Upper lobe of right lung (tissue), 1 donor: Measurements from ENCODE around the gene DNMT1. TPM values are rescaled to one million over a fixed set of nuclear protein-coding genes. Genes with fewer than 3 reads are reported as not detected.

Experiments
- ATAC-seq: fragments of 200-7000 bp; cut with Tn5 transposase; one replicate; pipeline ENCODE4 v1.9.1; 2020; ENCODE audit warnings: mild to moderate bottlenecking, moderate library complexity
- DNase-seq: peaks from one replicate; pipeline ENCODE4 v3.0.0-alpha.2; 2020
- H3K27ac ChIP-seq: fragments of 200-600 bp; one replicate; pipeline ENCODE4 v1.8.0; 2022
- H3K27me3 ChIP-seq: fragments of 200-600 bp; one replicate; pipeline ENCODE4 v1.8.0; 2022; ENCODE audit warnings: mild to moderate bottlenecking
- H3K36me3 ChIP-seq: fragments of 200-600 bp; one replicate; pipeline ENCODE4 v1.8.0; 2022
- H3K4me1 ChIP-seq: fragments of 200-600 bp; one replicate; pipeline ENCODE4 v1.8.0; 2022
- H3K4me3 ChIP-seq: fragments of 200-600 bp; one replicate; pipeline ENCODE4 v1.8.0; 2022; ENCODE audit warnings: mild to moderate bottlenecking
- H3K9me3 ChIP-seq: fragments of 200-600 bp; one replicate; pipeline ENCODE4 v1.8.0; 2022
- intact Hi-C: fragments of 100-400 bp; cut with DNase I; formaldehyde crosslinking; loops from one replicate; pipeline ENCODE4 v1.11.0; 2022
- total RNA-seq: library from RNA; stranded (reverse); fragmentation: NEBNext Ultra II Directional; extraction: Animal tissue kit (Norgen Biotek cat#: 25700); gene quantifications from one replicate; pipeline ENCODE4 v1.2.1, GENCODE V29; 2021
- TF ChIP-seq, protein P1 (sequence below): fragments of 200-600 bp; IDR thresholded peaks from one replicate; pipeline ENCODE4 v1.8.0; 2022; ENCODE audit warnings: antibody characterized with exemption
- donor health status: DM: no; HTN: yes; CAD: no; lungs with severe emphysema.

The DNMT1 gene
- total RNA-seq, 1 donor from 2014 or later = 72.1 TPM

- peaks cover 9% of the 10 kb centered on the region for H3K4me1 ChIP-seq
- H3K27me3 ChIP-seq = no peaks in the 10 kb centered on the region
- no peaks in the 10 kb centered on the region for H3K36me3 ChIP-seq
- H3K4me3 ChIP-seq = peak overlapping the region; percentile 88
- no peak for ATAC-seq
- TF ChIP-seq, protein P1, sequence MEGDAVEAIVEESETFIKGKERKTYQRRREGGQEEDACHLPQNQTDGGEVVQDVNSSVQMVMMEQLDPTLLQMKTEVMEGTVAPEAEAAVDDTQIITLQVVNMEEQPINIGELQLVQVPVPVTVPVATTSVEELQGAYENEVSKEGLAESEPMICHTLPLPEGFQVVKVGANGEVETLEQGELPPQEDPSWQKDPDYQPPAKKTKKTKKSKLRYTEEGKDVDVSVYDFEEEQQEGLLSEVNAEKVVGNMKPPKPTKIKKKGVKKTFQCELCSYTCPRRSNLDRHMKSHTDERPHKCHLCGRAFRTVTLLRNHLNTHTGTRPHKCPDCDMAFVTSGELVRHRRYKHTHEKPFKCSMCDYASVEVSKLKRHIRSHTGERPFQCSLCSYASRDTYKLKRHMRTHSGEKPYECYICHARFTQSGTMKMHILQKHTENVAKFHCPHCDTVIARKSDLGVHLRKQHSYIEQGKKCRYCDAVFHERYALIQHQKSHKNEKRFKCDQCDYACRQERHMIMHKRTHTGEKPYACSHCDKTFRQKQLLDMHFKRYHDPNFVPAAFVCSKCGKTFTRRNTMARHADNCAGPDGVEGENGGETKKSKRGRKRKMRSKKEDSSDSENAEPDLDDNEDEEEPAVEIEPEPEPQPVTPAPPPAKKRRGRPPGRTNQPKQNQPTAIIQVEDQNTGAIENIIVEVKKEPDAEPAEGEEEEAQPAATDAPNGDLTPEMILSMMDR = no peak
- DNase-seq = no peak
- H3K27ac ChIP-seq = no peak overlapping the region
- no peaks in the 10 kb centered on the region for H3K9me3 ChIP-seq
- intact Hi-C loops = no loop called here
Measured at GRCh38 chr19:10195199-10195519, 406 bp upstream of the DNMT1 start.

GRCh38 chr19:10193790-10194499 lies 808 bp downstream of the DNMT1 start:
- Histone ChIP-seq H3K27me3 (no peaks in the 10 kb centered on the region), H3K4me1 (peaks cover 9% of the 10 kb centered on the region), H3K4me3 (peak overlapping the region; percentile 88), H3K36me3 (no peaks in the 10 kb centered on the region), H3K9me3 (no peaks in the 10 kb centered on the region), H3K27ac (peak overlapping the region; percentile 82)
- intact Hi-C loops = no loop called here
- TF ChIP-seq, protein P1 = no peak
- ATAC-seq = peak; percentile 32
- no peak for DNase-seq

DNA sequence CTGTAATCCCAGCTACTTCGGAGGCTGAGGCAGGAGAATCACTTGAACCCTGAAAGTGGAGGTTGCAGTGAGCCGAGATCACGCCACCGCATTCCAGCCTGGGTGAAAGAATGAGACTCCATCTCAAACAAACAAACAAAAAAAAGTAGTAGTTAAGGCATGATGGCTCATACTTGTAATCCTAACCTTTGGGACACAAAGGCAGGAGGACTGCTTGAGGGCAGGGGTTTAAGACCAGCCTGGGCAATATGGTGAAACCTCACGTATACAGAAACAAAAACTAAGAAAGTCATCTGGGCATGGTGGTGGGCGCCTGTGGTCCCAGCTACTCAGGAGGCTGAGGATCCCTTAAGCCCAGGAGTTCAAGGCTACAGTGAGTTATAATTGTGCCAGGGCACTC lies 1.8 kb downstream of the DNMT1 start:
- H3K4me1 ChIP-seq = peaks cover 9% of the 10 kb centered on the region
- no peaks in the 10 kb centered on the region for H3K27me3 ChIP-seq
- TF ChIP-seq, protein P1 = no peak
- H3K27ac ChIP-seq = no peak overlapping the region
- DNase-seq (no peak), ATAC-seq (no peak)
- intact Hi-C loops = no loop called here
- H3K9me3 ChIP-seq = no peaks in the 10 kb centered on the region
- no peaks in the 10 kb centered on the region for H3K36me3 ChIP-seq
- no peak overlapping the region for H3K4me3 ChIP-seq

DNA sequence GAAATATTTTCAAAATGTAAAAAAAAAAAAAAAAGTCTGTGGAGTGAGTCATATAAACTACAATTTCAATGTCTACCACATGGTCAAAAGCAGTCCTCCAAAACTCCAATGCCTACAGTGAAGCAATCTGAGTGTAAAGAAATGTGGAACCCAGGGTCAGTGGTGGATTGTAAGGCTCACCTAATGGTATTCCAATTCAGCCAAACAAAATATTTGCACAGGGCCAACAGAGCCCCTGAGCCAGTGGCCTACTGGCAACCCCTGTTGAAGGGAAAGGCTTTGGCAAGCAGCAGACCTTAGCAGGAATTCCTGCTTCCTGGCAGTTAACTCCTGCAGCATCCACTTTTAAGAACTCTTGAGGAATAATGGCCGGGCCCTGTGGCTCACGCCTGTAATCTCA lies 3.4 kb downstream of the DNMT1 start:
- H3K9me3 ChIP-seq = no peaks in the 10 kb centered on the region
- TF ChIP-seq, protein P1 = no peak
- intact Hi-C loops = no loop called here
- DNase-seq (no peak), ATAC-seq (no peak)
- H3K27ac ChIP-seq = no peak overlapping the region
- H3K4me3 ChIP-seq = no peak overlapping the region
- H3K27me3 ChIP-seq = no peaks in the 10 kb centered on the region
- H3K4me1 ChIP-seq = peaks cover 9% of the 10 kb centered on the region
- peaks cover under 1% of the 10 kb centered on the region for H3K36me3 ChIP-seq

DNA sequence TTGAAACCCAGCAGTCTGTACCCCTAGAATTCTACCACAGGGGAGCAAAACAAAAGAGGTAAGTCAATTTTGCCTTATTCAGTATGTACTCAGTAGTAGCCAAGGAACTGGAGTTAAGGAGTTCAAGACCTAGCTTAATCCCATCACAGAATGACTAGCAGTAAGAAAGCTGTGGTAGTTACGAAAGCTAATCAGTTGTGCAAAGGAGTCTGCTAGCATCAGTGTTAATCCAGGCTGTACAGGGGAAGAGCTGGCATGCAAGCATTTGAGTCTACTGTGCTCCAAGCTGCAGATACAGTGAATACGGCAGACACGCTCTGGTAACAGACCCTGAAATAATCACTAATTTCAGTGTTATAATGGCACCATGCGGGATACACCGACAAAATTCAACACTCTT lies 4.7 kb downstream of the DNMT1 start:
- TF ChIP-seq, protein P1 = no peak
- Histone ChIP-seq H3K27me3 (no peaks in the 10 kb centered on the region), H3K36me3 (peaks cover 14% of the 10 kb centered on the region), H3K9me3 (no peaks in the 10 kb centered on the region), H3K4me3 (no peak overlapping the region), H3K4me1 (peaks cover 9% of the 10 kb centered on the region), H3K27ac (no peak overlapping the region)
- no peak for DNase-seq
- no peak for ATAC-seq
- intact Hi-C loops = no loop called here

GRCh38 chr19:10189616-10190015 lies 5.1 kb downstream of the DNMT1 start:
- Histone ChIP-seq H3K27ac (no peak overlapping the region), H3K27me3 (no peaks in the 10 kb centered on the region), H3K36me3 (peaks cover 17% of the 10 kb centered on the region), H3K4me3 (no peak overlapping the region), H3K4me1 (peaks cover 9% of the 10 kb centered on the region), H3K9me3 (no peaks in the 10 kb centered on the region)
- intact Hi-C loops = no loop called here
- TF ChIP-seq, protein P1 = no peak
- no peak for DNase-seq
- no peak for ATAC-seq
